ENCODE data around the gene ETNK2. TPM values are rescaled to one million over a fixed set of nuclear protein-coding genes. Genes with fewer than 3 reads are reported as not detected.
A peak's percentile ranks its signal among the peaks of the same experiment; 100 is the strongest.

The ETNK2 gene
- total RNA-seq, 6 donors from 2014 or later, result 3.2 to 8.9 (median 6.0) TPM; not detected in 1

DNA sequence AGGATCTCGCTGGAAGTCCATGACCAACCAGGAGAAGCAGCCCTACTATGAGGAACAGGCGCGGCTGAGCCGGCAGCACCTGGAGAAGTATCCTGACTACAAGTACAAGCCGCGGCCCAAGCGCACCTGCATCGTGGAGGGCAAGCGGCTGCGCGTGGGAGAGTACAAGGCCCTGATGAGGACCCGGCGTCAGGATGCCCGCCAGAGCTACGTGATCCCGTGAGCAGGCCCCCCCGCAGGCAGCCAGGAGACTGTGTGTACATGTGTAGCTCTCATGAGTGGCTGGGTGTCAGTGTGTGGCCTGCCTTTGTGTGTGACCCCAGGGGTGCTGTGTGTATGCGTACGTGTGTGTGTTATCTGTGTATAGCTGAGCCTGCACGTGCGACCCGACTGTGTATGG lies 27.2 kb downstream of the ETNK2 start:
- no peak overlapping the region for H3K4me3 ChIP-seq
- H3K27me3 ChIP-seq, result no peaks in the 10 kb centered on the region
- peaks cover 7 to 66% (median 47%) of the 10 kb centered on the region in 4 donors for H3K36me3 ChIP-seq
- 94 to 98% methylated on average over 6 to 22 of the region's 22 CpGs for WGBS, 2 donors
- H3K4me1 ChIP-seq, result peaks cover 29 to 38% (median 37%) of the 10 kb centered on the region in 4 donors
- DNase-seq (peak in 1 of 2 donors; percentile 84), ATAC-seq (ENCODE audit: low FRiP score in 2 of 2) (no peak)
- no peaks in the 10 kb centered on the region for H3K9me3 ChIP-seq
- no peak for TF ChIP-seq POLR2A (IDR thresholded peaks at IDR 0.05)
- TF ChIP-seq POLR2AphosphoS5 (IDR thresholded peaks at IDR 0.05), result no peak
- TF ChIP-seq, protein P1, sequence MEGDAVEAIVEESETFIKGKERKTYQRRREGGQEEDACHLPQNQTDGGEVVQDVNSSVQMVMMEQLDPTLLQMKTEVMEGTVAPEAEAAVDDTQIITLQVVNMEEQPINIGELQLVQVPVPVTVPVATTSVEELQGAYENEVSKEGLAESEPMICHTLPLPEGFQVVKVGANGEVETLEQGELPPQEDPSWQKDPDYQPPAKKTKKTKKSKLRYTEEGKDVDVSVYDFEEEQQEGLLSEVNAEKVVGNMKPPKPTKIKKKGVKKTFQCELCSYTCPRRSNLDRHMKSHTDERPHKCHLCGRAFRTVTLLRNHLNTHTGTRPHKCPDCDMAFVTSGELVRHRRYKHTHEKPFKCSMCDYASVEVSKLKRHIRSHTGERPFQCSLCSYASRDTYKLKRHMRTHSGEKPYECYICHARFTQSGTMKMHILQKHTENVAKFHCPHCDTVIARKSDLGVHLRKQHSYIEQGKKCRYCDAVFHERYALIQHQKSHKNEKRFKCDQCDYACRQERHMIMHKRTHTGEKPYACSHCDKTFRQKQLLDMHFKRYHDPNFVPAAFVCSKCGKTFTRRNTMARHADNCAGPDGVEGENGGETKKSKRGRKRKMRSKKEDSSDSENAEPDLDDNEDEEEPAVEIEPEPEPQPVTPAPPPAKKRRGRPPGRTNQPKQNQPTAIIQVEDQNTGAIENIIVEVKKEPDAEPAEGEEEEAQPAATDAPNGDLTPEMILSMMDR (IDR thresholded peaks at IDR 0.05), result no peak
- TF ChIP-seq EP300 (IDR thresholded peaks at IDR 0.05), result no peak
- peak overlapping the region in 2 of 4 donors; percentile 69 to 79 for H3K27ac ChIP-seq

DNA sequence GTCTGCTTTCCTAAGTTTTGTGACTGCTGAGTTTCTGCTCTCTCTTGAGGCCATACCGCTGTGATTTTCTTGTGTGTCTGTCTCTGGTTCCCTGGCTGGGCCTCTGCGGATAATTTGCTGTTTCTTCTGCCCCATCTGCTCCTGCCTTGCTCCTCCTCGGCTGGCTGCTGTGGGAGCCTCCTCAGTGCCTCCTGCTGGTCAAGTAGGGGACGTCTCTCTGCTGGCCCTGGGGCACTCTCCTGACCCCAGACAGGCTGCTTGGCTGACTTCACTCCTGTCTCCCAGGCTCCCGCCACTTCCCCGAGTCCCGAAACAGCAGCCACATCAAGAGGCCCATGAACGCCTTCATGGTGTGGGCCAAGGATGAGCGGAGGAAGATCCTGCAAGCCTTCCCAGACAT lies 28.5 kb downstream of the ETNK2 start:
- Histone ChIP-seq H3K4me1 (peaks cover 18 to 31% (median 25%) of the 10 kb centered on the region in 4 donors), H3K27ac (peak overlapping the region; percentile 7 to 69 (median 36)), H3K4me3 (no peak overlapping the region), H3K9me3 (no peaks in the 10 kb centered on the region), H3K27me3 (no peaks in the 10 kb centered on the region), H3K36me3 (peaks cover 7 to 78% (median 58%) of the 10 kb centered on the region in 4 donors)
- no peak for TF ChIP-seq EP300 (IDR thresholded peaks at IDR 0.05)
- TF ChIP-seq, protein P1 (IDR thresholded peaks at IDR 0.05), result peak; percentile 12 to 52 (median 31)
- ATAC-seq (ENCODE audit: low FRiP score in 2 of 2) (no peak), DNase-seq (peak in 1 of 2 donors; percentile 13)
- 66 to 71% methylated on average over 6 to 9 of the region's 9 CpGs for WGBS, 2 donors

DNA sequence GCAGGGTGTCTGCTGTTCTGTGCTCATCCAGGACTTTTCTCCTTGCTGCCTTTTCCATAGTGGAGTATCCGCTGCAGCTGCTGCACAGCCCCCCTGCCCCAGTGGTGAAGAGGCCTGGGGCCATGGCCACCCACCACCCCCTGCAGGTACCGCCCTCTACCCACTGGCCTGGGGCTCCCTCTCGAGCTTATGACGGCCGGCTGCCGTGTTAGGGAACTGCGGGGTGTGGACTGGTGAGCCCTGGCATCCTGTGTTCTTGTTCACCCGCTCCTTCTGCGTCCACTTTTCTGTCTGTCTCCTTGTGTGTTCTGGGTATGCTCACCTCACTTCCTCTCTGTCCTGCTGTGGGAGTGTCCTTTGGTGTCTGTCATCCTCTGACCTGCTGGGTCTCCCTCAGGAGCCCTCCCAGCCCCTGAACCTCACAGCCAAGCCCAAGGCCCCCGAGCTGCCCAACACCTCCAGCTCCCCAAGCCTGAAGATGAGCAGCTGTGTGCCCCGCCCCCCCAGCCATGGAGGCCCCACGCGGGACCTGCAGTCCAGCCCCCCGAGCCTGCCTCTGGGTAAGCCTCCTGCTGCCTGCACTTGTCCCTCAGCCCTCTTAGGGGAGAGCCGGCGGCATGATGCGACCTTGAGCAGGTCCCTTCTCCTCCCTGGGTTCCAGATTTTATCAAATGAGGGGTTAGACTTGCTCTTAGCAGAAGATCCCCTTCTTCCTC lies 29.8 kb downstream of the ETNK2 start:
- ATAC-seq (ENCODE audit: low FRiP score in 2 of 2), result no peak
- H3K36me3 ChIP-seq, result peaks cover 7 to 91% (median 69%) of the 10 kb centered on the region in 4 donors
- H3K9me3 ChIP-seq, result no peaks in the 10 kb centered on the region
- H3K4me3 ChIP-seq, result no peak overlapping the region
- no peak for TF ChIP-seq POLR2A (IDR thresholded peaks at IDR 0.05)
- TF ChIP-seq, protein P1 (IDR thresholded peaks at IDR 0.05), result no peak
- TF ChIP-seq EP300 (IDR thresholded peaks at IDR 0.05), result no peak
- peak in 1 of 2 donors; percentile 63 for DNase-seq
- no peaks in the 10 kb centered on the region for H3K27me3 ChIP-seq
- H3K27ac ChIP-seq, result peak overlapping the region in 3 of 4 donors; percentile 26 to 69 (median 30)
- WGBS, 2 donors, result 95 to 96% methylated on average over 14 to 17 of the region's 17 CpGs
- peaks cover 11 to 23% (median 15%) of the 10 kb centered on the region in 4 donors for H3K4me1 ChIP-seq

DNA sequence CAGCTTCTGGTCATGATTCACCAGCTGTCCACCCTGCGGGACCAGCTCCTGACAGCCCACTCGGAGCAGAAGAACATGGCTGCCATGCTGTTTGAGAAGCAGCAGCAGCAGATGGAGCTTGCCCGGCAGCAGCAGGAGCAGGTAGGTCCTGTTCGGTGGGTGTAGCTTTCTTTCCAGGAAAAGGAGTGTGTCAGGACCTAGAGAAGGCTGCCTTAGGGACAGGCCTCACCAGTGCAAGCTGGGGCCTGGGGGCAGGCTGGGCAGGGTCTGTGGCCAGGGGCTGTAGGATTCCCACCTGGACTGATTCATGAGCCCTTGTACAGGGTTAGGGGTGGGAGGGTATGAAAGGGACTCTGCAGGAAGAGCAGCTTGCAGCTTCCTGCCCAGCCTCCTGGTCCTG lies 35.3 kb downstream of the ETNK2 start:
- peak in 1 of 2 donors; percentile 40 for DNase-seq
- Histone ChIP-seq H3K27me3 (no peaks in the 10 kb centered on the region), H3K27ac (peak overlapping the region in 3 of 4 donors; percentile 15 to 42 (median 23)), H3K36me3 (peaks cover 0 to 63% (median 34%) of the 10 kb centered on the region in 4 donors), H3K4me1 (peaks cover under 1 to 40% (median 4%) of the 10 kb centered on the region in 4 donors), H3K9me3 (no peaks in the 10 kb centered on the region), H3K4me3 (no peak overlapping the region)
- no peak for ATAC-seq (ENCODE audit: low FRiP score in 2 of 2)
- TF ChIP-seq, protein P1 (IDR thresholded peaks at IDR 0.05), result no peak
- TF ChIP-seq POLR2A (IDR thresholded peaks at IDR 0.05) (no peak), EP300 (IDR thresholded peaks at IDR 0.05) (no peak), POLR2AphosphoS5 (IDR thresholded peaks at IDR 0.05) (no peak)
- WGBS, 2 donors, result 91 to 100% methylated on average over 2 to 4 of the region's 4 CpGs

Data from upper lobe of left lung (tissue), 6 donors.